Measurements from ENCODE around the gene CLK1. TPM values are rescaled to one million over a fixed set of nuclear protein-coding genes. Genes with fewer than 3 reads are reported as not detected.

The CLK1 gene
- total and polyA plus RNA-seq, 2 of the 8 experiments (the other 6 are each of a cell fraction or from before 2014, with no cell fraction given): 22.3 to 35.2 TPM

GRCh38 chr2:200899482-200899881, 35.0 kb upstream of the CLK1 start:
- Histone ChIP-seq H2AFZ (ENCODE audit: low read length) (no peak overlapping the region), H2BK5ac (ENCODE audit: low read depth, low read length) (no peak overlapping the region), H2AK5ac (ENCODE audit: low read depth, low read length) (no peak overlapping the region), H3K9ac (replicated peaks in 1 of 4; ENCODE audit: extremely low read depth in 1 of 4, low read depth in 3 of 4, low read length in 3 of 4) (no peak overlapping the region), H3K56ac (replicated peaks; ENCODE audit: insufficient read length, low read depth, low read length) (no peak overlapping the region), H4K91ac (replicated peaks; ENCODE audit: insufficient read length, low read length) (no peak overlapping the region), H3K27ac (ENCODE audit: low read depth, low read length) (no peak overlapping the region), H2BK120ac (replicated peaks; ENCODE audit: low read depth, low read length) (no peak overlapping the region), H3K4ac (replicated peaks; ENCODE audit: insufficient read length, low read depth, low read length) (no peak overlapping the region), H3K4me3 (ENCODE audit: extremely low read depth in 1 of 4, insufficient read depth in 2 of 4, low read depth in 3 of 4, low read length in 4 of 4) (no peak overlapping the region), H3K23ac (ENCODE audit: insufficient read length) (no peak overlapping the region), H3K9me3 (ENCODE audit: insufficient read depth in 2 of 2, low read depth in 1 of 2, low read length in 1 of 2) (no peaks in the 10 kb centered on the region), H3K23me2 (ENCODE audit: low read depth, low read length) (no peaks in the 10 kb centered on the region), H3K79me2 (ENCODE audit: control insufficient read depth in 1 of 2, insufficient read depth in 2 of 2, low read length in 2 of 2) (no peaks in the 10 kb centered on the region), H4K5ac (ENCODE audit: insufficient read length, low read depth, low read length) (no peak overlapping the region), H3K36me3 (ENCODE audit: control insufficient read depth in 2 of 4, insufficient read depth in 4 of 4, low read length in 3 of 4) (peaks cover 26 to 79% (median 59%) of the 10 kb centered on the region in 4 experiments), H3K79me1 (ENCODE audit: low read depth, low read length) (peaks cover 2% of the 10 kb centered on the region; the same call in 1 of the 2 replicates), H3K18ac (ENCODE audit: extremely low read depth, low read length) (no peak overlapping the region), H4K8ac (ENCODE audit: extremely low read depth, insufficient read depth, low read length) (no peak overlapping the region), H2BK20ac (ENCODE audit: low read length) (no peak overlapping the region), H2BK15ac (ENCODE audit: low read length) (no peak overlapping the region), H2BK12ac (ENCODE audit: low read depth, low read length) (no peak overlapping the region), H3K4me1 (replicated peaks in 1 of 4; ENCODE audit: control insufficient read depth in 3 of 4, insufficient read depth in 4 of 4, low read length in 3 of 4) (no peaks in the 10 kb centered on the region), H3K14ac (ENCODE audit: insufficient read length) (no peak overlapping the region), H4K20me1 (replicated peaks in 1 of 2; ENCODE audit: control insufficient read depth in 1 of 2, insufficient read depth in 2 of 2, low read length in 2 of 2) (peaks cover 0 to 5% of the 10 kb centered on the region in 2 experiments), H3K4me2 (ENCODE audit: insufficient read depth in 1 of 2, low read depth in 2 of 2, low read length in 2 of 2) (no peak overlapping the region), H3K27me3 (replicated peaks in 1 of 4; ENCODE audit: control insufficient read depth in 3 of 4, extremely low read depth in 1 of 4, insufficient read depth in 3 of 4, low read length in 3 of 4) (no peaks in the 10 kb centered on the region)
- ChIA-PET POLR2A (ENCODE audit: partially characterized antibody) (interaction anchor here (1.3 kb wide), 1 partner anchor 9 kb away, joined by 6 read pairs; no protein-coding TSS in a partner anchor), CTCF (ENCODE audit: partially characterized antibody) (interaction anchor here (1.1 kb wide), 1 partner anchor 14 kb away, joined by 3 read pairs; no protein-coding TSS in a partner anchor)
- FAIRE-seq (no peak), DNase-seq (ENCODE audit: low read depth in 1 of 2, low spot score in 2 of 2) (no peak)
- TF ChIP-seq USF2 (IDR thresholded peaks at IDR 0.05; ENCODE audit: low read length) (no peak), SP2 (IDR thresholded peaks at IDR 0.05; ENCODE audit: low read length) (no peak)

Data from H1 (cell line).